Astrocyte of the cerebellum (primary cell): ENCODE results near the gene USP35.
"Not testable (repeated sequence)": the region's sequence is repeated elsewhere in the genome, so short reads cannot be mapped to it uniquely, and the experiment has no call there.

Experiments
- DNase-seq: peaks from one replicate; pipeline ENCODE4 v3.0.0-alpha.2; 2011; ENCODE audit warnings: low read depth
- H3K4me3 ChIP-seq: 2 replicates; pipeline ENCODE4 v1.5.1; 2011; ENCODE audit warnings: mild to moderate bottlenecking, low read depth, low read length, moderate library complexity
- CTCF ChIP-seq: IDR thresholded peaks from 2 replicates; pipeline ENCODE4 v1.5.1; 2012; ENCODE audit warnings: low read length, low read depth, moderate library complexity, mild to moderate bottlenecking; ENCODE audit errors: missing control alignments
- in situ Hi-C: cut with HindIII; loops from 2 replicates; pipeline ENCODE4 v1.10.0; 2017; ENCODE audit warnings: low sequenced_read_pairs

USP35 gene

GRCh38 chr11:78230161-78230877 is 41.6 kb downstream of the USP35 start:
- TF ChIP-seq CTCF = no peak
- in situ Hi-C loops = no loop called here
- no peak overlapping the region for H3K4me3 ChIP-seq
- no peak for DNase-seq

- no peak overlapping the region for H3K4me3 ChIP-seq
- no peak for DNase-seq
- TF ChIP-seq CTCF = no peak
- in situ Hi-C loops = no loop called here
These were observed 43.3 kb downstream of the USP35 start for GRCh38 chr11:78231962-78232501.

GRCh38 chr11:78233046-78233445 is 44.3 kb downstream of the USP35 start:
- H3K4me3 ChIP-seq, in situ Hi-C loops, DNase-seq: not testable (repeated sequence)

GRCh38 chr11:78234006-78234405 is 45.3 kb downstream of the USP35 start:
- in situ Hi-C loops = no loop called here
- TF ChIP-seq CTCF = no peak
- DNase-seq = no peak
- H3K4me3 ChIP-seq = no peak overlapping the region

GRCh38 chr11:78237293-78238046 is 48.8 kb downstream of the USP35 start:
- no peak overlapping the region for H3K4me3 ChIP-seq
- in situ Hi-C loops = no loop called here
- DNase-seq = no peak
- TF ChIP-seq CTCF = no peak

GRCh38 chr11:78239781-78240180 is 51.1 kb downstream of the USP35 start:
- in situ Hi-C loops = no loop called here
- no peak overlapping the region for H3K4me3 ChIP-seq
- DNase-seq = no peak

More at GRCh38 chr11:78239781-78240180, 51.1 kb downstream of the USP35 start:
- TF ChIP-seq CTCF = no peak
